Spleen (tissue), 7 donors: ENCODE data around the gene RPS6KL1.

Source experiments
- POLR2A ChIP-seq, 3 donors: fragments of 450-650 bp; IDR thresholded peaks; one replicate each; pipeline ENCODE4 v1.5.1; 2017; ENCODE audit warnings: antibody characterized with exemption in 3 of 3, mild to moderate bottlenecking in 1 of 3
- TF ChIP-seq, protein P1 (sequence below), 11 experiments: fragments of 200-600 bp in 7 of 11; fragments of 450-650 bp in 4 of 11; sonication (generic) in 4 of 11; IDR thresholded peaks in 8 of 11; conservative IDR thresholded peaks in 3 of 11; 1 replicate in 7 of 11; 2 replicates in 4 of 11; pipeline versions ENCODE4 v1.4.0 to v1.8.0; 2016 to 2021; ENCODE audit warnings: antibody characterized with exemption in 11 of 11, inconsistent platforms in 4 of 11, mild to moderate bottlenecking in 1 of 11
- donor health status: DM: no; HTN: no; CAD: no; lungs with moderate emphysema.
- donor health status: DM: no; HTN: no; CAD: no.
- donor health status: DM: no; HTN: no; CAD: no.

DNA sequence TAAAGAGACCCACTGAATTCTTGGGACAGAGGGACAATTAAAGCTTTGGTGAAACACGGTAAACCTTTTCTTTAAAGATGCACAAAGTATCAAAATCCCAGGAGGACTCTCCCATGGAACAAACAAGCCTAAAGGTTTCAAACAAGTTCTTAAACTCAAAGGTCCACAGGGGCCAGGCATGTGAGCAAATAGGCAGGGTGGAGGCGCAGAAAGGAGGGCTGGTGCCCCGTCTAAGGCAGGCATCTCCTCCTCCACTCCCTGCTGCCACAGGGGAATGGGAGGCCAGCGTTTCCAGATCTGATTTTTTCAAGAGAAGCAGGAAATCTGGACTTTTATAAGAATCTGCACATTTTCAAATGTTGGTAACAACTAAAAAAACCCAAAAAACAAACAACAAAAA lies 7.6 kb downstream of the RPS6KL1 start:
- TF ChIP-seq, protein P1, sequence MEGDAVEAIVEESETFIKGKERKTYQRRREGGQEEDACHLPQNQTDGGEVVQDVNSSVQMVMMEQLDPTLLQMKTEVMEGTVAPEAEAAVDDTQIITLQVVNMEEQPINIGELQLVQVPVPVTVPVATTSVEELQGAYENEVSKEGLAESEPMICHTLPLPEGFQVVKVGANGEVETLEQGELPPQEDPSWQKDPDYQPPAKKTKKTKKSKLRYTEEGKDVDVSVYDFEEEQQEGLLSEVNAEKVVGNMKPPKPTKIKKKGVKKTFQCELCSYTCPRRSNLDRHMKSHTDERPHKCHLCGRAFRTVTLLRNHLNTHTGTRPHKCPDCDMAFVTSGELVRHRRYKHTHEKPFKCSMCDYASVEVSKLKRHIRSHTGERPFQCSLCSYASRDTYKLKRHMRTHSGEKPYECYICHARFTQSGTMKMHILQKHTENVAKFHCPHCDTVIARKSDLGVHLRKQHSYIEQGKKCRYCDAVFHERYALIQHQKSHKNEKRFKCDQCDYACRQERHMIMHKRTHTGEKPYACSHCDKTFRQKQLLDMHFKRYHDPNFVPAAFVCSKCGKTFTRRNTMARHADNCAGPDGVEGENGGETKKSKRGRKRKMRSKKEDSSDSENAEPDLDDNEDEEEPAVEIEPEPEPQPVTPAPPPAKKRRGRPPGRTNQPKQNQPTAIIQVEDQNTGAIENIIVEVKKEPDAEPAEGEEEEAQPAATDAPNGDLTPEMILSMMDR (IDR thresholded peaks at IDR 0.05 in 8 of 11, conservative IDR thresholded peaks at IDR 0.05 in 3 of 11): no peak
- no peak for TF ChIP-seq POLR2A (IDR thresholded peaks at IDR 0.05)
